Inferior parietal cortex (tissue), 1 donor: ENCODE data around the gene GM2A.
"Not testable (repeated sequence)": the region's sequence is repeated elsewhere in the genome, so short reads cannot be mapped to it uniquely, and the experiment has no call there.

Experiments
- DNase-seq: peaks from one replicate; pipeline ENCODE4 v3.0.0-alpha.2; 2016; ENCODE audit errors: extremely low spot score

The GM2A gene

GRCh38 chr5:151227918-151228447 is 25.0 kb upstream of the GM2A start:
- no peak for DNase-seq

- DNase-seq: no peak
Measured at GRCh38 chr5:151228986-151229385, 24.0 kb upstream of the GM2A start.

GRCh38 chr5:151230048-151230680 is 22.8 kb upstream of the GM2A start:
- DNase-seq: no peak

- no peak for DNase-seq
Measured at GRCh38 chr5:151231359-151231758, 21.6 kb upstream of the GM2A start.

GRCh38 chr5:151233616-151234085 is 19.3 kb upstream of the GM2A start:
- DNase-seq: no peak

DNA sequence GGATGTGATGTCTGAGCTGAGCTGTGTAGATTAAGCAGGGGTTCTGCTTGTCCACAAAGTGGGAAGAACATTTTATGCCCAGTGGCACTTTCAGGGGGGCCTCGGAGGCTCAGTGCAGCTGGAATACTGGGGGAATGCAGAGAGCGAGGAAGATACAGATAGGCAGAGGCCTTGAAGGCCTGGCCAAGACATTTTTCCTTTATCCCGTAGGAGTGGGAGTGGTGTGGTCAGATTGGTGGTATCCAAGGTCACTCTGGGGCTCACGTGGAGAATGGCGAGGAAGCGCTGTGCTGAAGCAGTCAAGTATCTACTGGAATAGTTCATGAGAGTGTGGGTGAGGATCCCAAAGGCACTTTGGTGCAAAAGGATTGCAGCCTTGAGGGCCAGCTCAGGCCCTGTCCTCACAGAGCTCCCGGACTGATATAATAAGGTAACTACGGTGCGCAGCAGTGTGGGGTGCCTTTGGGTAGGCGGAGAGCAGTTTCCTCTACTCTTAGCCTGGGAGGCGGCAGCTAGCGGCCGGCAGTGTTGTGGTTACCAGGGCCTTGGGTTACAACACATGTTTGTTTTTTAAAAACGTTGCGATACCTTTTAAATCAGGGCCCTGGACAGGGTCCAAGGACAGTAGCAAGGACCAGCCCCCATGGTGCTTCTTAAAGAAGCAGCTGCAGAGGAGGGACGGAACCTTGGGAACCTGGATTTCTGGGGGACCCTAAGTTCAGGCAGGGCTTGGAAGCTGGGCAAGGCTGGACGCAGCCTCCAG is 18.3 kb upstream of the GM2A start:
- DNase-seq: no peak

GRCh38 chr5:151235239-151235571 is 17.8 kb upstream of the GM2A start:
- not testable (repeated sequence) for DNase-seq

DNA sequence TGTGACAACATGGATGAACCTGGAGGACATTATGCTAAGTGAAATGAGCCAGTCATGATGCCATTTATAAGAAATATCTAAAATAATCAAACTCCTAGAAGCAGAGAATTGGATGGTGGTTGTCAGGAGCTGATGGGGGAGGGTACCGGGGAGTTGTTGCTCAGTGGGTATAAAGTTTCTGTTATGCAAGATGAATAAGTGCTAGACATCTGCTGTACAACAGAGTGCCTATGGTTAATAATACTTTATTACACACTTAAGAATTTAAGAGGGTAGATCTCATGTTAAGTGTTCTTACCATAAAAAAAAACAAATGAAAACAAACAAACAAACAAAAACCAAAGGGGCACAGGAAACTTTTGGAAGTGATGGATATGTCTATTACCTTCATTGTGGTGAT is 16.1 kb upstream of the GM2A start:
- DNase-seq: no peak

GRCh38 chr5:151237685-151238084 is 15.3 kb upstream of the GM2A start:
- DNase-seq: no peak

DNA sequence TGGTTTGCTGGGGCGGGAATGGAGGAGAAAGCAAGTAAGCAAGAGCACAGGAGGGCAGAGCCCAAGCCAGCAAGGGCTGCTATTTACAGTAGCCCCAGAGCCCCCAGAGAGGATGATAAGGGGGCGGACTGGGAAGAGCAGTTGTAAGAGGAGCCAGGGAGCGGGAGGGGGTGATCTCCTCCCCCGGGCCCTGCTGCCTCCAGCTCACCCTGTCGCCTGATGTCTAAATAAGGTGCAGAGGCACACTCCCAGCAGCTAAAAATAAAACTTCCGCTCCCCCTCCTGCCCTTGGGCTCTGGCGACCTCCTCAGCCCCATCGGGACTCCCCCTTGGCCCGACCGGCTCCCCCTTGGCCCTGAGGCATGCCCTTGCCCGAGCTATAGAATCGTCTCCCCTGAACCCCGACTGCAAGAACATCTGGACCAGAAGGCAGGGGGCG is 14.7 kb upstream of the GM2A start:
- no peak for DNase-seq

- DNase-seq: peak; percentile 74
Measured at GRCh38 chr5:151239237-151239861, 13.6 kb upstream of the GM2A start.

- not testable (repeated sequence) for DNase-seq
Measured at GRCh38 chr5:151240268-151240835, 12.6 kb upstream of the GM2A start.

- no peak for DNase-seq
Measured at GRCh38 chr5:151240924-151241635, 11.9 kb upstream of the GM2A start.

GRCh38 chr5:151243127-151243526 is 9.9 kb upstream of the GM2A start:
- DNase-seq: no peak

DNA sequence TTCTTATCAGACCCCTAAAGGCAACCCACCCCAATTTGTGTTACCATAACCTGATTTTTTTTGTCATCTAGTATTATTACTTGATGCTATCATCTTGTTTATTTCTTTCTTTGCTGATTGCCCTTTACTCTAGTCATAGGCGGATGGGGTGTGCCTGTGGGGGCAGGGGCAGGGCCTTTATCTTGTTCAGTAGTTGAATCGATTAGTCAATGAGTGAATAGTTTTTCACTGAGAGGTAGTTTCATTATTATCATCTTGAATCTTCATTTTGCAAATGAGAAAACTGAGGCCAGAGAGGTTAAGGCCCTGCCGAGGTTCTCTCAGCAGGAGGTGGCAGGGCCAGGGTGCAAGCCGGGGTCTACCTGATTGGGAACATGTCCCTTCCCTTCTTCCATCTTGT is 9.4 kb upstream of the GM2A start:
- DNase-seq: no peak

GRCh38 chr5:151244206-151244605 is 8.8 kb upstream of the GM2A start:
- DNase-seq: no peak

- DNase-seq: no peak
Measured at GRCh38 chr5:151245680-151246219, 7.2 kb upstream of the GM2A start.

DNA sequence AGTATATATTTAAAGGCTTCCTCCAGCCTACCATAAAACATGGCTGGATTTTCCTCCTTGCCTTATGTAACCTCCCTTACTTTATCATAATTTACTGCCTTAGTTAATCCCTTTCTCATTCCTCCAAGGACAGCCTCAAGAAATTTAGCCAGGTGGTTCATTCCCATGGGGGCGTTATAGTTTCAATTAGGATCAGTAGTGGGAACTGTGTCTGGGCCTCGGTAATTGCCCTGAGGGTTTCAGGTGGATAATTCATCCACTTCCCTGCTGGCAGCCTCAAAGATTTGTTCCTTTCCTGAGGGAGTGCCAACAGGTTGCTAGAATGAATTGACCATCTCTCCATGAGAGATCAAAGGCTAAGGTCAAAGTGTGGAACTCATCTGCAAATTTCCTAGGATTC is 4.3 kb upstream of the GM2A start:
- no peak for DNase-seq

- no peak for DNase-seq
Measured at GRCh38 chr5:151249281-151249680, 3.7 kb upstream of the GM2A start.

DNA sequence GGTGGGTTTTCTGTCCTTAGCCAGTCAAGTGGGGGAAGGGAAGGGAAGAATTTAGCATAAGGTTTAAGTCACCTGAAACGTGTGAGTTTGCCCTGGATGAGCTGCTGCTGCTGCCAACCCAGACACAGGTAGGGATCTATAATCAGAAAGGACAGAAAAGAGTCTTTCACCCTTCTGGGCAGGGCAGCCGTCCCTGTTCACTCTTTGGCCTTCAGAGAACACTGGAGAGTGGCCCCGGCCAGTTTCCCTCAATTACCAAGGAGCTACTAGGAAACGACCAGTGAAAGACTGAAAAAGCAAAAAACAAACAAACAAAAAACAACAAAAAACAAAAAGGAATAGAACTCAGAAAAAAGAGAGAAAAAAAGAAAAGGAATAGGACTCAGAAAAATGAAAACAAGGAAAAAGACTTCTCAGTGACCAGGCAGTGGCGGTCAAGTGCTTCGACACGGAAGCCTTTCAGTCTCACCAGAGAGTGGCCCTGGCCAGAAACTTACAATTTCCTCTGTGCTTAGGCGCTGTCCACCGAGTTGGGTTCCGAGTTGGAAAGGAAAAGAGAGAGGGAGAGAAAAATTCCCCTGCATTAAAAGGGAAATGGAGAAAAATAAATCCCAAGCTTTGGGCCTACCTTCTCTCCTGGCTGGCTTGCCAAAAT is 2.5 kb upstream of the GM2A start:
- DNase-seq: no peak

DNA sequence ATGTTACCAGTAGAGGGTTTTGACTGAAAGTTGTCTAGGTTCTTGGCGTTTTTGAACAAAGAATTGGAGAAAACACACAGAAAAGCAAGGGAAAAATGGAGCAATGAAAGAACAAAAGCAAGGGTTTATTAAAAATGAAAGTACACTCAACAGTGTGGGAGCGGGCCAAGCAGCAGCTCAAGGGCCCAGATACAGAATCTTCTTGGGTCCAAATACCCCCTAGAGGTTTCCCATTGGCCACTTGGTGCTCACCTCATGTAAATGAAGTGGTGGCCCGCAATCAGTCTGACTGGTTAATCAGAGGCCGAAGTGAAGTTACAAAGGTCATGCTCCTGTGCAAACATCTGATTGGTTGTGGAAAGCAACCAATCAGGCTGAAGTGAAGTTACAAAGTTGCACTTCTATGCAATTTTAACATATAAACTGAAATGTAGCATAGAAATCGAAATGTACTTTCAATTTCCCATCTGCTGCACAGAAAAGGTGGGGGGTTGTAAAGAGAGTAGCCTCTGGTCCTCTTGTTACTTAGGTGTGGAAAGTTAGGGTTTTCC is 1.9 kb upstream of the GM2A start:
- no peak for DNase-seq
